ENCODE measurements around the gene FOXP1.

GRCh38 chr3:71614869-71615268, 31.3 kb upstream of the FOXP1 start:
- TF ChIP-seq POLR2AphosphoS5 (IDR thresholded peaks at IDR 0.05; ENCODE audit: low read depth, low read length) (no peak), TAF1 (IDR thresholded peaks at IDR 0.05; ENCODE audit: borderline replicate concordance, low read depth, low read length) (no peak), POLR2A (IDR thresholded peaks at IDR 0.05; ENCODE audit: low read depth, low read length) (no peak)

All from GM12892 (cell line).